ENCODE results near the gene CCDC6. TPM values are rescaled to one million over a fixed set of nuclear protein-coding genes. Genes with fewer than 3 reads are reported as not detected.
"Not testable (repeated sequence)": the region's sequence is repeated elsewhere in the genome, so short reads cannot be mapped to it uniquely, and the experiment has no call there.

Gene CCDC6
- total RNA-seq, 1 donor from 2014 or later: 61.5 TPM

DNA sequence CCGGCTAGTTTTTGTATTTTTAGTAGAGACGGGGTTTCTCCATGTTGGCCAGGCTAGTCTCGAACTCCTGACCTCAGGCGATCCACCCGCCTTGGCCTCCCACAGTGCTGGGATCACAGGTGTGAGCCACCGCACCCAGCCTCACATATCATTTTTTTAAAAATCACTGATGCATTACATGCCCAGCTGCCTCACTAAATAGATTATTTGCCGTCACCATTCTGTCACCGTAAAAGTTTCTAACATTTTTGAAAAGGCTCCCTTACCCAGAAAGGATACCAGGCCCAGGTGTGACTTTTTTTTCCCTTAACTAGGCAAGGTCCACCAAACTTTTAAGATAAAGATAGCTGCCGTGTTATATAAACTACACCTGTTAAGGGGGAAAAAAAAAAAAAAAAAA, 30.1 kb downstream of the CCDC6 start:
- H3K27ac Mint-ChIP-seq; DNase-seq (ENCODE audit: low spot score); H3K27me3 Mint-ChIP-seq (ENCODE audit: low read depth); H3K9me3 Mint-ChIP-seq; intact Hi-C loops (cut with micrococcal nuclease); H3K4me3 Mint-ChIP-seq (ENCODE audit: low read depth): not testable (repeated sequence)
- H3K4me1 Mint-ChIP-seq (ENCODE audit: low read depth): peaks cover 69% of the 10 kb centered on the region
- H3K36me3 Mint-ChIP-seq (ENCODE audit: low read depth): peaks cover 20% of the 10 kb centered on the region

DNA sequence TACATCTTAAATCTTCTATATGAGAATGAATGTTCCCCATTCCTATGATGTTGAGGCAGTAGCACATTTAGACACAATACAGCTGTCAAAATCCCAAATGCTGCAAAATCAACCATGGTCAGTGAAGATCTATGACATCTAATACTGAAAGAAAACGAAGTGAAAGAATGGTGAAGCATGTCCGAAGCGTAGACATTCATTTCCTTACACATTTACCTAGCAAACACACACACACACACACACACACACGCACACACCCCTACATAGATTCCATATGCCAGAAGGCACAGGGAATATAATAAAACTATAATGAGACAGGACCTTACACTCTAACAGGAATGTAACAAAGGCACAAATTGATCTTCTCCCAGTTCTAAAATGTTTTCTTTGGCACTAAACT, 32.5 kb downstream of the CCDC6 start:
- DNase-seq (ENCODE audit: low spot score): no peak
- H3K4me3 Mint-ChIP-seq (ENCODE audit: low read depth): no peak overlapping the region
- no peaks in the 10 kb centered on the region for H3K27me3 Mint-ChIP-seq (ENCODE audit: low read depth)
- H3K36me3 Mint-ChIP-seq (ENCODE audit: low read depth): peaks cover 12% of the 10 kb centered on the region
- H3K27ac Mint-ChIP-seq: no peak overlapping the region
- no peaks in the 10 kb centered on the region for H3K9me3 Mint-ChIP-seq
- peaks cover 64% of the 10 kb centered on the region for H3K4me1 Mint-ChIP-seq (ENCODE audit: low read depth)
- intact Hi-C loops (cut with micrococcal nuclease): no loop called here

- Mint-ChIP-seq H3K4me3 (ENCODE audit: low read depth) (peak overlapping the region; percentile 14), H3K36me3 (ENCODE audit: low read depth) (peaks cover 12% of the 10 kb centered on the region), H3K27me3 (ENCODE audit: low read depth) (no peaks in the 10 kb centered on the region), H3K4me1 (ENCODE audit: low read depth) (peaks cover 63% of the 10 kb centered on the region), H3K27ac (no peak overlapping the region), H3K9me3 (no peaks in the 10 kb centered on the region)
- intact Hi-C loops (cut with micrococcal nuclease): no loop called here
- DNase-seq (ENCODE audit: low spot score): no peak
These were observed 33.4 kb downstream of the CCDC6 start for GRCh38 chr10:59872892-59873463.

GRCh38 chr10:59870152-59870551, 36.2 kb downstream of the CCDC6 start:
- Mint-ChIP-seq H3K9me3 (no peaks in the 10 kb centered on the region), H3K27me3 (ENCODE audit: low read depth) (no peaks in the 10 kb centered on the region), H3K4me3 (ENCODE audit: low read depth) (no peak overlapping the region), H3K27ac (peak overlapping the region; percentile 46), H3K36me3 (ENCODE audit: low read depth) (peaks cover 5% of the 10 kb centered on the region), H3K4me1 (ENCODE audit: low read depth) (peaks cover 65% of the 10 kb centered on the region)
- DNase-seq (ENCODE audit: low spot score): no peak
- intact Hi-C loops (cut with micrococcal nuclease): loop anchor here (1.0 kb wide), 1 partner anchor 11 kb away; no protein-coding TSS in a partner anchor

GRCh38 chr10:59869594-59869940, 36.8 kb downstream of the CCDC6 start:
- H3K9me3 Mint-ChIP-seq: no peaks in the 10 kb centered on the region
- DNase-seq (ENCODE audit: low spot score): no peak
- peaks cover 5% of the 10 kb centered on the region for H3K36me3 Mint-ChIP-seq (ENCODE audit: low read depth)
- H3K27ac Mint-ChIP-seq: peak overlapping the region; percentile 46
- H3K27me3 Mint-ChIP-seq (ENCODE audit: low read depth): no peaks in the 10 kb centered on the region
- peaks cover 67% of the 10 kb centered on the region for H3K4me1 Mint-ChIP-seq (ENCODE audit: low read depth)
- intact Hi-C loops (cut with micrococcal nuclease): loop anchor here (5.0 kb wide), 1 partner anchor 163 kb away; no protein-coding TSS in a partner anchor
- H3K4me3 Mint-ChIP-seq (ENCODE audit: low read depth): no peak overlapping the region

DNA sequence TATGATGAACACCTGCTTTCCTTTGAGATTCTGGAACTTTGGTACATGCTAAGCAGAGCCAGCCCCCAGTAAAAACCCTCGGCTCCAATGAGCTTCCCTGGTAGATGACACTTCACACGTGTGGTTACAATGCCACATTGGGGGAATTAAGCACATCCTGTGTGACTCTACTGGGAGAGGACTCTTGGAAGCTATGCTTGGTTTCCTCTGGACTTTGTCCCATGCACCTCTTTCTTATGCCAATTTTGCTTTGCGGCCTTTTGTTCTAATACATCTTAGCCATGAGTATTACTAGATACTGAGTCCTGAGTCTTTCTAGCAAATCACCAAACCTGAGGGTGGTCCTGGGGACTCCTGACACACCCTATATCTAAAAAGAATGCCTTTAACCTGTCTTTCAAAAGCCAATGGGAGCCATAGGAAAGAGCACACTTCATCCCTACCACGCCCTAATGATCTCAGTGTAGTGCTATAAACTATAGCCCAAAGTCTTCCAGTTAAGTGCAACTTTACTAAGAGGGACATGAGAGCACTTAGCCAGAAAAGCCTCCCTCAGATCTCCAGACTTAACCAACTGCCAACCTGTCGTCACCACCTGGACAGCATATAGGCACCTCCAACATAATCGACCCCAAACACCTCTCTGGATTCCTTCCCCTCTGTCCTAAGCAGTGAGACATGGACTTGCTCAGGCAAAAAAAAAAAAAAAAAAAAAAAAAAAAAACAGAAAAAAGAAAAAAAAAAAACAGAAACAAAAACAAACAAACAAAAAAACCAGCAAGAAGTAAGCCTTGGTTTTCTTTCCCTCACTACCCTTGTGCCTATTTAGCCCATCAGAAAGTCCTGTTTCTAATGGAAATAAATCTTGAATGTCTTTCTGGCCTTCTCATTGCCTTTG, 37.4 kb downstream of the CCDC6 start:
- peaks cover 5% of the 10 kb centered on the region for H3K36me3 Mint-ChIP-seq (ENCODE audit: low read depth)
- no peak overlapping the region for H3K27ac Mint-ChIP-seq
- H3K27me3 Mint-ChIP-seq (ENCODE audit: low read depth): no peaks in the 10 kb centered on the region
- intact Hi-C loops (cut with micrococcal nuclease): loop anchor here (5.0 kb wide), 1 partner anchor 163 kb away; no protein-coding TSS in a partner anchor
- no peaks in the 10 kb centered on the region for H3K9me3 Mint-ChIP-seq
- peaks cover 67% of the 10 kb centered on the region for H3K4me1 Mint-ChIP-seq (ENCODE audit: low read depth)
- DNase-seq (ENCODE audit: low spot score): no peak
- no peak overlapping the region for H3K4me3 Mint-ChIP-seq (ENCODE audit: low read depth)

GRCh38 chr10:59867590-59867989, 38.8 kb downstream of the CCDC6 start:
- Mint-ChIP-seq H3K36me3 (ENCODE audit: low read depth) (no peaks in the 10 kb centered on the region), H3K27me3 (ENCODE audit: low read depth) (no peaks in the 10 kb centered on the region), H3K27ac (no peak overlapping the region), H3K9me3 (no peaks in the 10 kb centered on the region), H3K4me1 (ENCODE audit: low read depth) (peaks cover 55% of the 10 kb centered on the region), H3K4me3 (ENCODE audit: low read depth) (no peak overlapping the region)
- DNase-seq (ENCODE audit: low spot score): no peak
- intact Hi-C loops (cut with micrococcal nuclease): loop anchor here (5.0 kb wide), 1 partner anchor 165 kb away; no protein-coding TSS in a partner anchor

GRCh38 chr10:59865101-59865500, 41.3 kb downstream of the CCDC6 start:
- no peak for DNase-seq (ENCODE audit: low spot score)
- Mint-ChIP-seq H3K36me3 (ENCODE audit: low read depth) (peaks cover 19% of the 10 kb centered on the region), H3K9me3 (peaks cover 5% of the 10 kb centered on the region), H3K4me3 (ENCODE audit: low read depth) (no peak overlapping the region), H3K27ac (no peak overlapping the region), H3K4me1 (ENCODE audit: low read depth) (peaks cover 41% of the 10 kb centered on the region), H3K27me3 (ENCODE audit: low read depth) (no peaks in the 10 kb centered on the region)
- intact Hi-C loops (cut with micrococcal nuclease): loop anchor here (1.0 to 5.0 kb wide), 2 partner anchors 43 to 167 kb away; no protein-coding TSS in a partner anchor

GRCh38 chr10:59864141-59864962, 42.0 kb downstream of the CCDC6 start:
- Mint-ChIP-seq H3K27me3 (ENCODE audit: low read depth) (no peaks in the 10 kb centered on the region), H3K9me3 (peaks cover 9% of the 10 kb centered on the region), H3K27ac (peak overlapping the region; percentile 0), H3K4me1 (ENCODE audit: low read depth) (peaks cover 37% of the 10 kb centered on the region), H3K4me3 (ENCODE audit: low read depth) (no peak overlapping the region), H3K36me3 (ENCODE audit: low read depth) (peaks cover 26% of the 10 kb centered on the region)
- no peak for DNase-seq (ENCODE audit: low spot score)
- intact Hi-C loops (cut with micrococcal nuclease): loop anchor here (1.0 kb wide), 1 partner anchor 17 kb away; no protein-coding TSS in a partner anchor

DNA sequence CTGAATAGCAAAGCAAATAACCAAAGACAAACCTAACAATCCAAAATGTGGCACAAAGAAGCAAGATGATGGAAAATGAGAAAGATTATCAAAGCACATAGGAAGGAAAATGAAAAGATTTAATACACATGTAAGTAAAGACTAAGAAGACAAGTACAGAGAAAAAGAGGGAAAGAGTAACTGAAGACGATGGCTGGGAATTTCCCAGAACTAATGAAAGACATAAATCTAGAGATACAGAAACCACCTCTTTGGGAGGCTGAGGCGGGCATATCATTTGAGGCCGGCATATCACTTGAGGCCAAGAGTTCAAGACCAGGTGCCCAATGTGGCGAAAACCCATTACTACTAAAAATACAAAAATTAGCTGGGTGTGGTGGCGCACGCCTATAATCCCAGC, 46.8 kb downstream of the CCDC6 start:
- peaks cover 12% of the 10 kb centered on the region for H3K4me1 Mint-ChIP-seq (ENCODE audit: low read depth)
- no peak overlapping the region for H3K4me3 Mint-ChIP-seq (ENCODE audit: low read depth)
- peaks cover 36% of the 10 kb centered on the region for H3K36me3 Mint-ChIP-seq (ENCODE audit: low read depth)
- intact Hi-C loops (cut with micrococcal nuclease): no loop called here
- no peaks in the 10 kb centered on the region for H3K27me3 Mint-ChIP-seq (ENCODE audit: low read depth)
- peaks cover 12% of the 10 kb centered on the region for H3K9me3 Mint-ChIP-seq
- H3K27ac Mint-ChIP-seq: no peak overlapping the region
- DNase-seq (ENCODE audit: low spot score): no peak

DNA sequence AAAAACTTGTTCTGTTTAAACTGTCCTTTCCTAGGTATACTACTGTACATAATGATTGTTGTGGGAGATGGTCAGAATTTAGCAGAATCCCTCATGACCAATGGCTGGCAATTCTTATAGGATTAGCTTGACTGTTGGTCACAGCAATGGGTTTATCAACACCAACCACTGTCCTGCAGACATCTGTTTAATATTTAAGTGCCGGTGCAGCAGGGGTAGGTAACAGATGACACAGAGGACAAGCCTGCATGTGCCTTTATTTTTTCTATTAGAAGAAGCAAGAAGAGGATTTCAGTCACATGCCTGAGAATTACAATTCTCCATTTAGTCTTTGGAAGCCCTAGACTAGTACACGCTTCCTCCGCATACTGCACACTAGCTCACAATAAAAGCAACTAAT, 48.4 kb downstream of the CCDC6 start:
- Mint-ChIP-seq H3K27ac (no peak overlapping the region), H3K27me3 (ENCODE audit: low read depth) (no peaks in the 10 kb centered on the region), H3K9me3 (peaks cover 23% of the 10 kb centered on the region), H3K4me1 (ENCODE audit: low read depth) (peaks cover 9% of the 10 kb centered on the region), H3K4me3 (ENCODE audit: low read depth) (no peak overlapping the region), H3K36me3 (ENCODE audit: low read depth) (peaks cover 46% of the 10 kb centered on the region)
- DNase-seq (ENCODE audit: low spot score): no peak
- intact Hi-C loops (cut with micrococcal nuclease): no loop called here

- H3K36me3 Mint-ChIP-seq (ENCODE audit: low read depth): peaks cover 54% of the 10 kb centered on the region
- DNase-seq (ENCODE audit: low spot score): no peak
- H3K4me3 Mint-ChIP-seq (ENCODE audit: low read depth): no peak overlapping the region
- no peaks in the 10 kb centered on the region for H3K27me3 Mint-ChIP-seq (ENCODE audit: low read depth)
- peaks cover 23% of the 10 kb centered on the region for H3K9me3 Mint-ChIP-seq
- H3K4me1 Mint-ChIP-seq (ENCODE audit: low read depth): peaks cover 16% of the 10 kb centered on the region
- intact Hi-C loops (cut with micrococcal nuclease): no loop called here
- H3K27ac Mint-ChIP-seq: no peak overlapping the region
These were observed 49.3 kb downstream of the CCDC6 start for GRCh38 chr10:59857049-59857448.
